Measurements from ENCODE around the gene SELENBP1.
"Not testable (repeated sequence)": the region's sequence is repeated elsewhere in the genome, so short reads cannot be mapped to it uniquely, and the experiment has no call there.

Gene SELENBP1

GRCh38 chr1:151377150-151377884, 4.8 kb upstream of the SELENBP1 start:
- FAIRE-seq, result no peak
- no peak for DNase-seq (ENCODE audit: low spot score)

GRCh38 chr1:151373196-151373595, 691 bp upstream of the SELENBP1 start:
- no peak for FAIRE-seq
- DNase-seq (ENCODE audit: low spot score), result no peak

GRCh38 chr1:151371370-151372057, 991 bp downstream of the SELENBP1 start:
- DNase-seq (ENCODE audit: low spot score), result no peak
- no peak for FAIRE-seq

GRCh38 chr1:151370211-151370911, 2.1 kb downstream of the SELENBP1 start:
- no peak for FAIRE-seq
- DNase-seq (ENCODE audit: low spot score), result no peak

- FAIRE-seq, result no peak
- no peak for DNase-seq (ENCODE audit: low spot score)
Observed at GRCh38 chr1:151369621-151370048, 2.9 kb downstream of the SELENBP1 start.

- DNase-seq (ENCODE audit: low spot score) (no peak), FAIRE-seq (no peak)
Observed at GRCh38 chr1:151369302-151369610, 3.2 kb downstream of the SELENBP1 start.

- FAIRE-seq (no peak), DNase-seq (ENCODE audit: low spot score) (no peak)
Observed at GRCh38 chr1:151368393-151369301, 3.9 kb downstream of the SELENBP1 start.

- DNase-seq (ENCODE audit: low spot score), result no peak
- FAIRE-seq, result no peak
Observed at GRCh38 chr1:151367658-151368392, 4.7 kb downstream of the SELENBP1 start.

GRCh38 chr1:151364996-151365395, 7.5 kb downstream of the SELENBP1 start:
- FAIRE-seq, result no peak

GRCh38 chr1:151362308-151363155, 10.0 kb downstream of the SELENBP1 start:
- DNase-seq (ENCODE audit: low spot score) (no peak), FAIRE-seq (no peak)

More at GRCh38 chr1:151364996-151365395, 7.5 kb downstream of the SELENBP1 start:
- DNase-seq (ENCODE audit: low spot score), result no peak

GRCh38 chr1:151361883-151362282, 10.6 kb downstream of the SELENBP1 start:
- no peak for FAIRE-seq

GRCh38 chr1:151356696-151357095, 15.8 kb downstream of the SELENBP1 start:
- FAIRE-seq (no peak), DNase-seq (ENCODE audit: low spot score) (no peak)

More at GRCh38 chr1:151361883-151362282, 10.6 kb downstream of the SELENBP1 start:
- DNase-seq (ENCODE audit: low spot score), result no peak

GRCh38 chr1:151352021-151352718, 20.3 kb downstream of the SELENBP1 start:
- no peak for FAIRE-seq

GRCh38 chr1:151350323-151350722, 22.2 kb downstream of the SELENBP1 start:
- not testable (repeated sequence) for DNase-seq (ENCODE audit: low spot score)

More at GRCh38 chr1:151352021-151352718, 20.3 kb downstream of the SELENBP1 start:
- DNase-seq (ENCODE audit: low spot score), result no peak

GRCh38 chr1:151347523-151348246, 24.8 kb downstream of the SELENBP1 start:
- DNase-seq (ENCODE audit: low spot score), result no peak
- FAIRE-seq, result no peak

More at GRCh38 chr1:151350323-151350722, 22.2 kb downstream of the SELENBP1 start:
- not testable (repeated sequence) for FAIRE-seq

- DNase-seq (ENCODE audit: low spot score), result peak; percentile 96
- FAIRE-seq, result peak; percentile 95
Observed at GRCh38 chr1:151346769-151347522, 25.6 kb downstream of the SELENBP1 start, which contains the start of gene RFX5. TSS of gene RFX5 (minus strand) at chr1:151347252. CDS start at chr1:151346320, 932 bp downstream.

- no peak for DNase-seq (ENCODE audit: low spot score)
- no peak for FAIRE-seq
Observed at GRCh38 chr1:151346082-151346768, 26.3 kb downstream of the SELENBP1 start.

Data from RCC 7860 (cell line).